Activated T-cell treated with anti-CD3 and anti-CD28 coated beads, Interleukin-2, amount 50 U/mL, for 4 hours (primary cell): ENCODE measurements around the gene DLG4. TPM values are rescaled to one million over a fixed set of nuclear protein-coding genes. Genes with fewer than 3 reads are reported as not detected.
"Not testable (repeated sequence)": the region's sequence is repeated elsewhere in the genome, so short reads cannot be mapped to it uniquely, and the experiment has no call there.

Experiments
- ATAC-seq, 2 donors: fragments of 200-7000 bp; cut with Tn5 transposase; one replicate each; pipeline ENCODE4 v1.10.0; 2021
- DNase-seq: peaks from one replicate; pipeline ENCODE4 v3.0.0-alpha.2; 2020
- H3K27me3 Mint-ChIP-seq: one replicate; pipeline ENCODE4 v1.8.0; 2021; ENCODE audit warnings: low read depth, mixed read lengths
- H3K36me3 Mint-ChIP-seq: one replicate; pipeline ENCODE4 v1.8.0; 2022; ENCODE audit warnings: mixed read lengths; ENCODE audit not compliant: insufficient read depth
- H3K4me1 Mint-ChIP-seq: one replicate; pipeline ENCODE4 v1.8.0; 2021; ENCODE audit warnings: low read depth, mixed read lengths
- H3K4me3 Mint-ChIP-seq: one replicate; pipeline ENCODE4 v1.8.0; 2021; ENCODE audit warnings: mild to moderate bottlenecking, moderate library complexity, mixed read lengths
- H3K9me3 Mint-ChIP-seq: one replicate; pipeline ENCODE4 v1.8.0; 2021; ENCODE audit warnings: mixed read lengths
- total RNA-seq, 3 donors: library from RNA; stranded (reverse); gene quantifications; one replicate each; pipeline ENCODE4 v1.2.1, GENCODE V29; 2021

The DLG4 gene
- total RNA-seq, 3 donors from 2014 or later, result 4.2 to 6.5 (median 5.7) TPM

DNA sequence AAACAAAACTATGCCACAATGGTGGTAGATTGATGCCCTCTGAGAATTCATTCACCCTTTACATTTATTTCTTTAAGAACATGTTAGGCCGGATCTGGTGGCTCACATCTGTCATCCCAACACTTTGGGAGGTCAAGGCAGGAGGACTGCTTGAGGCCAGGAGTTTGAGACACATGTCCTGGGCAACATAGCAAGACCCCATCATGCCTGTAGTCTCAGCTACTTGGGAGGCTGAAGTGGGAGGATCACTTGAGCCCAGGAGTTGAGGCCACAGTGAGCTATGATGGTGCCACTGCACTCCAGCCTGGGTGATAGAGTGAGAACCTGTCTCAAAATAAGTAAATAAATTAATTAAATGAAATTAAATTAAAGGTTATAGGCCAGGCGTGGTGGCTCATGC lies 37.5 kb downstream of the DLG4 start:
- Mint-ChIP-seq H3K27me3 (peaks cover 13% of the 10 kb centered on the region), H3K4me1 (peaks cover 10% of the 10 kb centered on the region)
- H3K9me3 Mint-ChIP-seq, ATAC-seq, DNase-seq, H3K4me3 Mint-ChIP-seq, H3K36me3 Mint-ChIP-seq: not testable (repeated sequence)

DNA sequence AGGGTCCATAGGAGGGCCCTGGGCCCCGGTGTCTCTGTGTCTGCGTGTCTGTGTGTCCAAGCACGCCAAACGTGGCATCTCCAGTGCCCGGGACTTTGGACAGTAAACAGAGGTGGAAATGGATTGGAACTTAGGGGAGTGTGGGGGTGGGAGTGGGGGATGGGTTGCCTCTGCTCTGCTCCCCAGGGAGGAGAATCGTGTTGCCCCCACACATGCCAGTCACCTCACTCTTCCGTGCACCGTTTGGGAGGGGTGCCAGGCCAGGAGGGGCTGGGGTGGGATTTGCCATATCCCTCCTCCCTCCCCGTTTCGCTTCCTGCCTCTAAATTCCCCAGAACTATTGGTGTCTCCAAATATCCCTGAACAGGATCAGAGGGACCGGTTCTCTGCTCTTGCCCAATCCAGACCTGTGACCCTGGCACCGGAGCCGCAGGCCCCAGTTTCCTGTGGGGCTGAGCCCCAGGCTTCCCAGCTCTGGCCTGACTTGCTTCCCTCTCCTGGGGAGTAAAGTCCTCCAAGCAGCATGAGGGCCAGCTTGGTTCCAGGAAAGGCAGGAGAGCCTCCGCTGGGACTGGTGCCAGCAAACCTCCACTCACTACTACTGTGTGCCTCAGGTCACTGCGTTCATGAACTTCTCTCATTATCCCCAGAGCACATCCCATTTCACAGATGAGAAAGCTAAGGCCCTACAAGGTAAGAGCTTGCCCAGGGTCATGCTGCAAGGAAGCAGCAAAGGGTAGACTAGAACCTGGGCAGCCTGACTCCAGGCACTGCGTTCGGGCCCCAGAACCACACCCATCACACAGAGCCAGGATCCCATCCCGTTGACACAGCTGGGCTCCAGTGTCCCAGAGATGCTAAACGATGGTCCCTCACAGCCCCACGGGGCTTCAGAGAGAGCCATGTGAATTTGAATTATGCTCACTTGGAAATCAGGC lies 40.0 kb downstream of the DLG4 start, which contains the start of gene ASGR1:
Gene ASGR1, minus strand, starts transcription at position 54 of the 938 bp plus-strand sequence. CDS start 807 bp downstream, outside the sequence.
- no peak within 1 kb of the TSS for H3K4me3 Mint-ChIP-seq
- no peaks in the 10 kb centered on the region for H3K36me3 Mint-ChIP-seq
- peaks cover 10% of the 10 kb centered on the region for H3K4me1 Mint-ChIP-seq
- no peak for DNase-seq
- no peak for ATAC-seq
- no peaks in the 10 kb centered on the region for H3K9me3 Mint-ChIP-seq
- peaks cover 13% of the 10 kb centered on the region for H3K27me3 Mint-ChIP-seq

DNA sequence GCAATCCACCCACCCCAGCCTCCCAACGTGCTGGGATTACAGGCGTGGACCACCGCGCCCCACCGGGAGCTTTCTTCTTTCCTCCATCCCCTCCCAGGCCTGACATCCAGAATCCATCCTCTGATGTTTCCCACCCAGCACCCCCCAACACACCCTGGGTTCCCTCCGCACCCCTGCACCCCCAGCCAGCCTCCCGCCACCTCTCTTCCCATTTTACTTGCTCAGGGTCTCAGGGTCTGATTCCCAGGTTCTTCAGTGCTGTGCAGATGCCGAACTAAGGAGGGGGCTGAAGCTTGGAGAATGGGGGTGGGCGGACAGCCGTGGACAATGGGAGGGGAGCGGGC lies 40.7 kb downstream of the DLG4 start:
- DNase-seq, result no peak
- H3K27me3 Mint-ChIP-seq, result peaks cover 13% of the 10 kb centered on the region
- ATAC-seq, result no peak
- H3K9me3 Mint-ChIP-seq, result no peaks in the 10 kb centered on the region
- H3K36me3 Mint-ChIP-seq, result no peaks in the 10 kb centered on the region
- H3K4me1 Mint-ChIP-seq, result peaks cover 10% of the 10 kb centered on the region
- H3K4me3 Mint-ChIP-seq, result no peak overlapping the region

DNA sequence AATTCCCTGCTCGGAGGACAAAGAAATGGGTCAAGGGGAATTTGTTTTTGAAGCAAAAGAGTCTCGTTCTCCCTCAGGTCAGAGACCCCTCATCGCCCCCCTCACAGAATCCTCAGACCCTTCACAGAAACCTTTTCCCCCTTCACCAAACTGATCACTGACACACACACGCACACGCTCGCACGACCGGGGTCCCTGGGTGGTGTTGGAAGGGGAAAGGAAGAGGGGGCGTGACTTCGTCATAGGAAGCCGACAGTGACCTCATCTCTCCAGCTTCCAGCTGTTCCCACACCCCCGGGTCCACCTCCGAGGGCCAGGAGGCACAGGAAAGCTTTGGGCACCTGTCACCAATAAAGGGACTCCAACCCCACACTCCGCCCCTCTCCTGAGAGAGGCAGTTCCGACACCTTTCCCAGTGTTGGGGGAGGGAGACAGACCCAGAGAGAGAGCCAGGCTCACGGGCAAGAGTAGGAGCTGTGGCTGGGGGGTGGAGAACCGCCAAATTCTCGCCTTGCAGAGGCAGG lies 41.6 kb downstream of the DLG4 start:
- Mint-ChIP-seq H3K9me3 (no peaks in the 10 kb centered on the region), H3K4me1 (peaks cover 10% of the 10 kb centered on the region), H3K4me3 (peak overlapping the region; percentile 61), H3K36me3 (no peaks in the 10 kb centered on the region), H3K27me3 (peaks cover 13% of the 10 kb centered on the region)
- ATAC-seq (peak in 1 of 2 donors; percentile 16), DNase-seq (no peak)

DNA sequence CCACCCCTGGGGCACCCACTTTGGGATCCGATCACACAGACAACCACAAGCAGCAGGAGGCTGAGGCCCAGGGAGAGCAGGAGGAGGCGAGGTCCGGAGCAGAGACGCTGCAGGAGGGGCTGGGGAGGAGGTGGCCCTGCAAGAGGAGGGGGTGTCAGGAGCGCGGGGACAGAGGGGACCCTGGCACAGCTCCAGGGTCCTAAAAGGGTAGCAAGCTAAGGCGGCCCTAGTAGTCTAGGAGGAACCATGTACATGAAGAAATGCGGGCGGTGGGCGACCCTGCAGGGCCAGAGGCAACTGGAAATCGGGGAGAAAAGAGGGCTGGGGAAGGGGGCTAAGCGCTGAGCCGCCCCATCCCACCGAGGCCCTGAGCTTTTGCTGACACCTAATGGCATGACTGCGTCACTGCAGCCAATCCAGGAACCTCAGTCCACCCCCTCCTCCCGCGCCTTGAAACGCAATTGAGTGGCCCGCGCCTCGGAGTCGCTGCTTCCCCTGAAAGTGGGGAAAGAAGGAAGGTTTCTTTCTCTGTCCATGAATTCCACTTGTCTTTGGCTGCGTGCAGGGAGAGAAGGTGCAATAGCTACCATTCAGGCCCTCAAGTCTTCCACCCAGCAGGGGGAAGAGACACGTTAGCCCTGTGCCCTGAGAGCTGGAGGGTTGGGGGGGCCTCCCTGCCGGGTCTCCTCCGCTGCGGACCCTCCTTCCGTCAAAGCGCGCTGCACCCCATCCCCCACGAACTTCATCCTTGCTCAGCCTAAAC lies 42.3 kb downstream of the DLG4 start:
- H3K4me3 Mint-ChIP-seq, result peak overlapping the region; percentile 61
- H3K4me1 Mint-ChIP-seq, result peaks cover 10% of the 10 kb centered on the region
- peaks cover 13% of the 10 kb centered on the region for H3K27me3 Mint-ChIP-seq
- no peaks in the 10 kb centered on the region for H3K36me3 Mint-ChIP-seq
- DNase-seq, result peak; percentile 58
- H3K9me3 Mint-ChIP-seq, result no peaks in the 10 kb centered on the region
- ATAC-seq, result peak; percentile 85 to 89

DNA sequence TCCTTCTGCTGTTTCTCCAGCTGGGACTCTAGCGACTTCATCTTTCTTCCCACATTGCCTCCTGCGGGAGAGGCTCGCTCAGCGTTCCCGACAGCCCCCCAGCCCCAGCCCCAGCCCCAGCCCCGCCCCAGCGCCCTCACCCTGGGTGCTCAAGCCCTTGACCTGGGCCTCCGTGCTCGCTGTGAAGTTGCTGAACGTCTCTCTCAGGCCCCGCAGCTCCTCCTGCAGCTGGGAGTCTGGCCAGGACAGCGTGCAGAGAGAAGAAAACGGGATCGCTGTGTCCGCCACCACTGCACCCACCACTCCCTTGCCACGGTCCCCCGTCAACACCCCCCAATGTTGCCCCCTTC lies 42.8 kb downstream of the DLG4 start:
- Mint-ChIP-seq H3K36me3 (no peaks in the 10 kb centered on the region), H3K9me3 (no peaks in the 10 kb centered on the region), H3K4me3 (no peak overlapping the region), H3K27me3 (peaks cover 13% of the 10 kb centered on the region), H3K4me1 (peaks cover 10% of the 10 kb centered on the region)
- DNase-seq (no peak), ATAC-seq (no peak)

DNA sequence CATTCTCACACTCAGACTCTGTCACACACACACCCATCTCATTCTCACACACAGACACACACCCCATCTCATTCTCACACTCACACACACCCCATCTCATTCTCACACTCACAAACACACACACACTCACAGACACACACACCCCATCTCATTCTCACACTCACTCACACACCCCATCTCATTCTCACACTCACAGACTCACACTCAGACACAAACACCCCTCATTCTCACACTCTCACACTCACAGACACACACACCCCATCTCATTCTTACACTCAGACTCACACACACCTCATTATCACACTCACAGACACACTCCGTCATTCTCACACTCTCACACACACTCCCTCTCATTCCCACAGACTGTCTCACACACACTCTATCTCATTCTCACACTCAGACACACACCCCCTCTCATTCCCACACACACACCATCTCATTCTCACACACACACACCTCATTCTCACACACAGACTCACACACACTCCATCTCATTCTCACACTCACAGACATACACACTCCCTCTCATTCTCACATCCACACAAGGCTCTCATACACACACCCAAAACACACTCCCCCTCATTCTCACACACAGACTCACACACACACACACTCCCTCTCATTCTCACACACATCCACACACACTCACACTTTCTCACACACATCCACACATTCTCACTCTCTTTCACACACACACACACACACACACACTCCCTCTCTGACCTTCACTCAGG lies 43.4 kb downstream of the DLG4 start:
- no peak for DNase-seq
- Mint-ChIP-seq H3K4me3 (no peak overlapping the region), H3K4me1 (peaks cover 10% of the 10 kb centered on the region), H3K9me3 (no peaks in the 10 kb centered on the region), H3K36me3 (no peaks in the 10 kb centered on the region), H3K27me3 (peaks cover 13% of the 10 kb centered on the region)
- ATAC-seq, result no peak

DNA sequence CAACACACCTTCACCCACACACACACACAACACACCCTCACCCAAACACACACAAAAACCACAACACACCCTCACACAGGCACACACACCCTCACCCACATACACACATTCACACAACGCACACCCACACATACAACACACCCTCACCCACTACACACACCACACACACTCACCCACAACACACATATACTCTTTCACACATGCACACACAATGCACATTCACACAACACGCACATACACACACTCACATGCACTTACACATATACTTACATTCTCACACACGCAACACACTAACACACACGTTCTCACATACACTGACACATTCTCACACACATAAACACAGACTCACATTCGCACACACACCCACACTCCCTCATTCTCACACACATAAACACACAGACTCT lies 44.3 kb downstream of the DLG4 start:
- no peak for ATAC-seq
- no peak for DNase-seq
- H3K27me3 Mint-ChIP-seq, result peaks cover 13% of the 10 kb centered on the region
- H3K4me3 Mint-ChIP-seq, result no peak overlapping the region
- peaks cover 10% of the 10 kb centered on the region for H3K4me1 Mint-ChIP-seq
- H3K36me3 Mint-ChIP-seq, result no peaks in the 10 kb centered on the region
- no peaks in the 10 kb centered on the region for H3K9me3 Mint-ChIP-seq

DNA sequence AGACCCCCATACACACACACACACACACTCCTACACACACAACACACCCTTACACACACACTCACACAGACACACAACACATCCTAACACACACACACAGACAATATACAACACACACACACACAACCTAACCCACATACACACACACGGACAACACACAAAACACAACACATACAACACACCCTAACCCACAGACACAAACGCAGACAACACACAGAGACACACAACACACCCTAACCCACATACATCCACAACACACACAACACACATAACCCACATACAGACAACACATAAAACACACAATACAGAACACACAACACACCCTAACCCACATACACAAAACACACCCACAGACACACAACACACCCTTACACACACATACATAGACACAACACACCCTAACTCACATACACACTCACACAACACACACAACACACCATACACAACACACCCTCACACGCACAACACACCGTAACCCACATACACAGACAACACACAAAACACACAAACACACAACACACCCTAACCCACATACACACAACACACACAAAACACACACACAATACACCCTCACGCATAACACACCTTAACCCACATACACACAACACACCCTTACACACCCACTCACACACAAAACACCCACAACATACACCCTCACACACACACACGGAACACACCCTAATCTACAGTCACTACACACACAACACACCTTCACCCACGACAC lies 44.9 kb downstream of the DLG4 start:
- H3K4me3 Mint-ChIP-seq, result no peak overlapping the region
- no peak for DNase-seq
- ATAC-seq, result no peak
- H3K9me3 Mint-ChIP-seq, result no peaks in the 10 kb centered on the region
- H3K4me1 Mint-ChIP-seq, result peaks cover 10% of the 10 kb centered on the region
- peaks cover 13% of the 10 kb centered on the region for H3K27me3 Mint-ChIP-seq
- H3K36me3 Mint-ChIP-seq, result no peaks in the 10 kb centered on the region

DNA sequence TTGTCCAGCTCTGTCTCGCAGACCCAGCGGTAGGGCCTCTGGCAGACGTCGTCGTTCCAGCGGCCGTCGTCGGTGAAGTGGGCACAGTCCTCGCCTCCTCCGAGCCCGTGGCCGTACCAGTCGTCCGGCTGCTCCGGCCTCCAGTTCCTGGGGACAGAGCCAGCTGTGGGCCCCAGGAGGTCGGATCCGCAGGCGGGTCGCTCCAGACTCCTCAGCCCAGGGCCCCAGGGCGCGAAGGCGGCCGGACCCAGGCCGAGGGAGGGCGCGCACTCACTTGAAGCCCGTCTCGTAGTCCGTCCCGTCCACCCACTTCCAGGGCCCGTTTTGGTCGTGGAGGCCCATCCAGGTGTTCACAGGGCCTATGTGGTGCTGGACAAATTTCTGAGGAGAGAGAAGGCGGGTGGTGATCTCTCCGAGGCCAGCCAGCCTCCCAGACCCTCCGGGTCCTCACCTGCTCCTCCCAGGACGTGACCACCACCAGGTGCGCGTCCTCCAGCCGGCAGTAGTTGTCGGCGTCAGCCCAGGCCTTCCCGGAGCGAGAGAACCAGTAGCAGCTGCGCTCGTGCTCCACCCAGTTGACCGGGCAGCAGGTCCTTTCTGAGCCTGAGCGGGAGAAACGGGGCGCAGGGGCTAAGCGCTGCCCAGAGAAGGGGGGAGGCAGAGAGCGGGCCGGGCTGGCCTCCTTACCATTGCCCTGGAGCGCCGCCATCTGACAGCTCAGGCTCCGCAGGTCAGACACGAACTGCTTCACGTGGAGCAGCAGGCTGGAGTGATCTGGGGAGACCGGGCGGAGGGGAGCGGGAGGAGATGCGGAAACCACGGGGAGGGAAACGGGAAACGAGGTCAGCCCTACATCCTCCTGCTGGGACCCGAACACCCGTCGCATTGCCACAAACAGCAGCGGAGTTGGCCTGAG lies 45.7 kb downstream of the DLG4 start:
- H3K4me1 Mint-ChIP-seq, result peaks cover 10% of the 10 kb centered on the region
- peaks cover 6% of the 10 kb centered on the region for H3K9me3 Mint-ChIP-seq
- DNase-seq, result no peak
- H3K4me3 Mint-ChIP-seq, result no peak overlapping the region
- no peaks in the 10 kb centered on the region for H3K36me3 Mint-ChIP-seq
- peaks cover 13% of the 10 kb centered on the region for H3K27me3 Mint-ChIP-seq
- ATAC-seq, result peak; percentile 39 to 63

DNA sequence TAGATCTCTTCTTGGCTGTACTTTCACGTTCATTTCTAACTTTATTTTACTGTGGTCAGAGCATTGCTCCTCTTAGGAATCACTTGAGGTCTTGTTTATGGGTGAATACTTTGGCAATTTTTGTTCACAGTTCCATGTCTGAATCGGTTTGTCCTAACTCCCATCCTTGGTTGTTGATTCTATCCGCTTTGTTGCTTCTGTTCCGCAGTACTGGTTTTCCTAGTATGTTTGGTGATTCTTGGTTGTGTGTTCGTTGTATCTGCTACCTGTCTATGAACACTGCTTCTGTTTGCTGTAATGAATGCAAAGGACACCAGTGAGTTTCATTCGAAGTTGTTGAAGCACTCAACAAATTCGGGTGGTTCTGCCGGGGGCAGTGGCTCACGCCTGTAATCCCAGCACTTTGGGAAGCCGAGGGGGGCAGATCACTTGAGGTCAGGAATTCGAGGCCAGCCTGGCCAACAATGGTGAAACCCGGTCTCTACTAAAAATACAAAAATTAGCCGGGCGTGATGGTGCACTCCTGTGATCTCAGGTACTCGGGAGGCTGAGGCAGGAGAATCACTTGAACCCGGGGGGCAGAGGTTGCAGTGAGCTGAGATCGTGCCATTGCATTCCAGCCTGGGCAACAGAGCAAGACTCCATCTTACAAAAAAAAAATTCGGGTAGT lies 47.0 kb downstream of the DLG4 start:
- not testable (repeated sequence) for H3K27me3 Mint-ChIP-seq, H3K36me3 Mint-ChIP-seq, H3K4me1 Mint-ChIP-seq, H3K9me3 Mint-ChIP-seq, DNase-seq, ATAC-seq, H3K4me3 Mint-ChIP-seq

DNA sequence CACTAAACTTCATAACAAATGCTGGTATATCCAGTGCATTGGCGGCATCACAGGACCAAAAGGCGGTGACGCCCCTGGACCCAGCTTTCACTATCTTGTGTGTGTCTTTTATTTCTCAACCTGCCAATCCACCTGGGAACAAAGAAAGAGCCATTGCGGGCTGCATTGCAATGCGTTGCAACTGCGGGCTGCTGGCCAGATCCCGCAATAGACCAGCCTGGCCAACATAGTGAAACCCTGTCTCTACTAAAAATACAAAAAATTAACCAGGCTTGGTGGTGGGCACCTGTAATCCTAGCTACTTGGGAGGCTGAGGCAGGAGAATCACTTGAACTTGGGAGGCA lies 50.1 kb downstream of the DLG4 start:
- H3K27me3 Mint-ChIP-seq, H3K4me1 Mint-ChIP-seq, H3K4me3 Mint-ChIP-seq, H3K9me3 Mint-ChIP-seq, ATAC-seq, DNase-seq, H3K36me3 Mint-ChIP-seq: not testable (repeated sequence)
